ENCODE data around the gene BIRC6. TPM values are rescaled to one million over a fixed set of nuclear protein-coding genes. Genes with fewer than 3 reads are reported as not detected.

BIRC6 gene
- total RNA-seq, 2 donors from 2014 or later, result 149 to 160 TPM

DNA sequence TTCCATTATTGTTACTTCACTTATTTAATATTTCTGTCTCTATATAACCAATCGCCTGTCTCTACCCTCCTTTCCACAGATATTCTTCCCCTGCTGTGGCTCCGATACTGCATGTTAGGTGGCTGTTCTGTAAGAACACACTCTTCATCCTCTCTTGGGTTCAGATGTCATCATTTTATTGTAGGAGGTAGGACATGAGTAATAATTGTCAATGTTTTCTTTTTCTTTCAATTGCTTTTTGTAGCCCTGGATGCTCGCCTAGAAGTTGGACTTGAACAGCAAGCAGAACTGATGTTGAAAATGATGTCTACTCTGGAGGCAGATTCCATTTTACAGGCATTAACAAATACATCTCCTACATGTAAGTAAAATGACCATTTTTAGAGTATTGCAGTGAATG, 128.6 kb downstream of the BIRC6 start:
- H3K4me3 ChIP-seq, result no peak overlapping the region
- TF ChIP-seq CTCF (IDR thresholded peaks at IDR 0.05), result no peak
- no peaks in the 10 kb centered on the region for H3K27me3 ChIP-seq (replicated peaks; ENCODE audit: insufficient read depth)
- DNase-seq (ENCODE audit: low spot score) (no peak), ATAC-seq (ENCODE audit: insufficient number of reproducible peaks, low FRiP score, low read depth) (no peak)
- peaks cover 2 to 4% of the 10 kb centered on the region in 2 donors for H3K4me1 ChIP-seq (ENCODE audit: control insufficient read depth in 1 of 2, low read depth in 2 of 2)
- H3K27ac ChIP-seq, result no peak overlapping the region
- H3K36me3 ChIP-seq, result peaks cover 44% of the 10 kb centered on the region
- no peaks in the 10 kb centered on the region for H3K9me3 ChIP-seq

GRCh38 chr2:32489061-32489460, 132.2 kb downstream of the BIRC6 start:
- no peak overlapping the region for H3K4me3 ChIP-seq
- TF ChIP-seq CTCF (IDR thresholded peaks at IDR 0.05), result no peak
- no peaks in the 10 kb centered on the region for H3K27me3 ChIP-seq (replicated peaks; ENCODE audit: insufficient read depth)
- no peaks in the 10 kb centered on the region for H3K9me3 ChIP-seq
- no peak for ATAC-seq (ENCODE audit: insufficient number of reproducible peaks, low FRiP score, low read depth)
- H3K27ac ChIP-seq, result no peak overlapping the region
- DNase-seq (ENCODE audit: low spot score), result no peak
- H3K4me1 ChIP-seq (ENCODE audit: control insufficient read depth in 1 of 2, low read depth in 2 of 2), result peaks cover 2 to 4% of the 10 kb centered on the region in 2 donors
- H3K36me3 ChIP-seq, result peaks cover 28% of the 10 kb centered on the region

GRCh38 chr2:32491346-32491745, 134.5 kb downstream of the BIRC6 start:
- Histone ChIP-seq H3K9me3 (no peaks in the 10 kb centered on the region), H3K27ac (no peak overlapping the region), H3K27me3 (replicated peaks; ENCODE audit: insufficient read depth) (no peaks in the 10 kb centered on the region), H3K36me3 (peaks cover 18% of the 10 kb centered on the region), H3K4me1 (ENCODE audit: control insufficient read depth in 1 of 2, low read depth in 2 of 2) (no peaks in the 10 kb centered on the region), H3K4me3 (no peak overlapping the region)
- DNase-seq (ENCODE audit: low spot score), result no peak
- no peak for TF ChIP-seq CTCF (IDR thresholded peaks at IDR 0.05)
- ATAC-seq (ENCODE audit: insufficient number of reproducible peaks, low FRiP score, low read depth), result no peak

DNA sequence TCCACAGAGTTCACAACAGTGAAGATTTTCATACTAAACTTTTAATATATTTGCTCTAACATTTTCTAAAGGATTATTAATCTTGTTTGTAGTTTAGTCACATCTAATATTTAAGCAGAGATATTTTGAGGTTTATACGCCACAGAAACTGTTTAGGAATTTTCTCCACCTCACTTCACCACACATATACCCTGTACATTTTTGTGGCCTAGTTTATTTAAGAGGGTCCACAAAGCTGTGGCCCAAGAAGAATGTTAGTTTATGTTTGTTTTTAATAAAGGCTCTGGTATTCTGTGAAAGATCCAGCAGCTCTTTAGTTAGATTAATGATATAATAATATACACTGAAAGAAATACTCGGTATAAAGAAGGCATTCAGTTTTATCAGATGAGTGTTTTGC, 138.3 kb downstream of the BIRC6 start:
- peaks cover 5% of the 10 kb centered on the region for H3K36me3 ChIP-seq
- H3K9me3 ChIP-seq, result no peaks in the 10 kb centered on the region
- no peak for ATAC-seq (ENCODE audit: insufficient number of reproducible peaks, low FRiP score, low read depth)
- no peak for DNase-seq (ENCODE audit: low spot score)
- no peak overlapping the region for H3K27ac ChIP-seq
- TF ChIP-seq CTCF (IDR thresholded peaks at IDR 0.05), result no peak
- H3K4me3 ChIP-seq, result no peak overlapping the region
- no peaks in the 10 kb centered on the region for H3K4me1 ChIP-seq (ENCODE audit: control insufficient read depth in 1 of 2, low read depth in 2 of 2)
- H3K27me3 ChIP-seq (replicated peaks; ENCODE audit: insufficient read depth), result no peaks in the 10 kb centered on the region

DNA sequence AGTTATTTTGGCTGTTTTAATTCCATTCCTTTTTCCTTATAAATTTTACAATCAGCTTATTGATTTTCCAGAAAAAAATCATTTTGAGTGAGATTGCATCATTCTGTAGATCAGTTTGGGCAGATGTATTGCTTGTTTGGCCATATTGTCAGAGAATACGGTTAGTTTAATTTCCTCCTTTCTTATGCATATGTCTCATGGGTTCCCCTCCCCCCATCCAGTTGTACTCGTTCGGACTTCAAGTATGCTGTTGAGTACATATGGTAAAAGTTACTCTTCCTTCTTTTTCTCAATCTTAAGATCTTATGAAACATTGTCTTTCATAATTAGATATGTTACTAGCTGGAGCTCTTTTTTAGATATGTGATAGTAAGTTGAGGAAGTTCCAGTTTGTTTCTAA, 139.8 kb downstream of the BIRC6 start:
- Histone ChIP-seq H3K4me1 (ENCODE audit: control insufficient read depth in 1 of 2, low read depth in 2 of 2) (no peaks in the 10 kb centered on the region), H3K4me3 (no peak overlapping the region), H3K9me3 (no peaks in the 10 kb centered on the region), H3K27ac (no peak overlapping the region), H3K36me3 (peaks cover 4% of the 10 kb centered on the region), H3K27me3 (replicated peaks; ENCODE audit: insufficient read depth) (no peaks in the 10 kb centered on the region)
- no peak for TF ChIP-seq CTCF (IDR thresholded peaks at IDR 0.05)
- ATAC-seq (ENCODE audit: insufficient number of reproducible peaks, low FRiP score, low read depth) (no peak), DNase-seq (ENCODE audit: low spot score) (no peak)
